Esophagus squamous epithelium (tissue), 4 donors: ENCODE results near the gene SYNM.

Source experiments
- CTCF ChIP-seq, 6 experiments: fragments of 450-650 bp in 4 of 6; fragments of 200-600 bp in 2 of 6; sonication (generic) in 2 of 6; IDR thresholded peaks; one replicate each; pipeline ENCODE4 v1.5.1; 2016 to 2019; ENCODE audit warnings: antibody characterized with exemption in 6 of 6, mild to moderate bottlenecking in 4 of 6, moderate library complexity in 4 of 6
- POLR2A ChIP-seq, 4 donors: fragments of 450-650 bp; IDR thresholded peaks; one replicate each; pipeline ENCODE4 v1.6.1; 2017; ENCODE audit warnings: antibody characterized with exemption in 4 of 4, mild to moderate bottlenecking in 4 of 4, moderate library complexity in 3 of 4

- no peak for TF ChIP-seq CTCF (IDR thresholded peaks at IDR 0.05)
- no peak for TF ChIP-seq POLR2A (IDR thresholded peaks at IDR 0.05)
Observed at GRCh38 chr15:99165956-99166689, 61.2 kb downstream of the SYNM start.
